ENCODE measurements around the gene BCAP29.

GRCh38 chr7:107597582-107597916 lies 17.5 kb downstream of the BCAP29 start:
- TF ChIP-seq GATA3 (IDR thresholded peaks at IDR 0.05; ENCODE audit: low read depth, low read length) = no peak
- TF ChIP-seq GATA2 (IDR thresholded peaks at IDR 0.05; ENCODE audit: low read depth, low read length) = no peak
